OCI-LY3 (cell line): ENCODE data around the gene COL26A1.

Experiments
- EZH2phosphoT487 ChIP-seq: fragments of 200-600 bp; shearing (Covaris generic); IDR thresholded peaks from 2 replicates; pipeline ENCODE4 v1.6.1; 2018; ENCODE audit warnings: antibody characterized with exemption, mixed run types, low read depth
- TF ChIP-seq, protein P1 (sequence below): fragments of 200-600, 300-600 bp; sonication (generic); IDR thresholded peaks from 2 replicates; pipeline ENCODE4 v1.5.1; 2014; ENCODE audit warnings: antibody characterized with exemption, low read length, low read depth

DNA sequence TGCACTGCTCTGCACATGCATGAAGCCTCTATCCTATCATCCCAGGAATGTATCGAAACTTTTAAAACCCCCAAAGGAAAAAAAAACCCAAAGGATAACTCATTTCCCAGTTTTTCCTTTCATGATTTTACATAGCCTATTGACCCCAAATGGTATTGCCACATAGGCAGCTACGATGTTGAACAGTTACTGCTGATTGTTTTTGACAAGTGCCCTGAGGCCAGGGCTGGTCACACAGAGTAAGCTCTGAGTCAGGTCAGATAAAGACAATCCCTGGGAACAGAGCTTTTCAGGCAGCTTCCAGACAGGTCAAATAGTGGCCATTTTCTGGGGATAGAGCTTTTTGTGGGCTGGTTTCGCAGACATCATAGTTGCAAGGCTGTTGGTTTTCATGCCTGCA, 214.3 kb downstream of the COL26A1 start:
- TF ChIP-seq, protein P1, sequence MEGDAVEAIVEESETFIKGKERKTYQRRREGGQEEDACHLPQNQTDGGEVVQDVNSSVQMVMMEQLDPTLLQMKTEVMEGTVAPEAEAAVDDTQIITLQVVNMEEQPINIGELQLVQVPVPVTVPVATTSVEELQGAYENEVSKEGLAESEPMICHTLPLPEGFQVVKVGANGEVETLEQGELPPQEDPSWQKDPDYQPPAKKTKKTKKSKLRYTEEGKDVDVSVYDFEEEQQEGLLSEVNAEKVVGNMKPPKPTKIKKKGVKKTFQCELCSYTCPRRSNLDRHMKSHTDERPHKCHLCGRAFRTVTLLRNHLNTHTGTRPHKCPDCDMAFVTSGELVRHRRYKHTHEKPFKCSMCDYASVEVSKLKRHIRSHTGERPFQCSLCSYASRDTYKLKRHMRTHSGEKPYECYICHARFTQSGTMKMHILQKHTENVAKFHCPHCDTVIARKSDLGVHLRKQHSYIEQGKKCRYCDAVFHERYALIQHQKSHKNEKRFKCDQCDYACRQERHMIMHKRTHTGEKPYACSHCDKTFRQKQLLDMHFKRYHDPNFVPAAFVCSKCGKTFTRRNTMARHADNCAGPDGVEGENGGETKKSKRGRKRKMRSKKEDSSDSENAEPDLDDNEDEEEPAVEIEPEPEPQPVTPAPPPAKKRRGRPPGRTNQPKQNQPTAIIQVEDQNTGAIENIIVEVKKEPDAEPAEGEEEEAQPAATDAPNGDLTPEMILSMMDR: no peak
- no peak for TF ChIP-seq EZH2phosphoT487
